T-cell (primary cell): ENCODE results near the gene GALR2. TPM values are rescaled to one million over a fixed set of nuclear protein-coding genes. Genes with fewer than 3 reads are reported as not detected.
"Not testable (repeated sequence)": the region's sequence is repeated elsewhere in the genome, so short reads cannot be mapped to it uniquely, and the experiment has no call there.

ENCODE experiments used
- ATAC-seq, 4 experiments: fragments of 200-7000 bp in 3 of 4; fragments of 150-1000 bp in 1 of 4; cut with Tn5 transposase; replicated peaks in 1 of 4; 1 replicate in 3 of 4; 2 replicates in 1 of 4; pipeline ENCODE4 v1.10.0; 2021; ENCODE audit warnings: moderate library complexity in 3 of 4, mild to moderate bottlenecking in 2 of 4, moderate number of reproducible peaks in 1 of 4
- CTCF ChIA-PET, 2 donors: fragments of 300-600 bp; sonication (Branson Sonifier 250); formaldehyde crosslinking; loops; one replicate each; lab custom pipeline; 2022; ENCODE audit warnings: antibody characterized with exemption in 2 of 2; lab: Charles Lee
- POLR2A ChIA-PET, 2 donors: fragments of 300-600 bp; sonication (Branson Sonifier 250); formaldehyde crosslinking; loops; one replicate each; lab custom pipeline; 2022; ENCODE audit warnings: antibody characterized with exemption in 2 of 2; lab: Charles Lee
- DNase-seq, 35 experiments: peaks; one replicate each; pipeline versions ENCODE4 v3.0.0 to v3.0.0-alpha.2; 2013 to 2023
- H3K27ac ChIP-seq: one replicate; pipeline ENCODE4 v1.5.1; 2013; ENCODE audit warnings: low read length
- H3K27me3 ChIP-seq, 2 experiments: replicated peaks in 1 of 2; 1 replicate in 1 of 2; 2 replicates in 1 of 2; pipeline versions ENCODE4 v1.6.1 to v1.7.0; 2013; ENCODE audit warnings: low read length in 1 of 2, mixed read lengths in 1 of 2; ENCODE audit not compliant: control insufficient read depth in 2 of 2, insufficient read depth in 2 of 2; ENCODE audit errors: extremely low read depth in 1 of 2
- H3K36me3 ChIP-seq, 2 donors: 1 replicate in 1 of 2; 2 replicates in 1 of 2; pipeline versions ENCODE4 v1.6.1 to v1.7.0; 2013; ENCODE audit warnings: low read length in 1 of 2; ENCODE audit not compliant: control insufficient read depth in 2 of 2, insufficient read depth in 1 of 2; ENCODE audit errors: extremely low read depth in 1 of 2
- H3K4me1 ChIP-seq, 2 experiments: 1 replicate in 1 of 2; 2 replicates in 1 of 2; pipeline versions ENCODE4 v1.6.1 to v1.7.0; 2013; ENCODE audit warnings: low read length in 2 of 2, mixed read lengths in 1 of 2; ENCODE audit not compliant: insufficient read depth in 2 of 2, control insufficient read depth in 1 of 2; ENCODE audit errors: extremely low read depth in 1 of 2
- H3K4me3 ChIP-seq, 2 donors: 1 replicate in 1 of 2; 2 replicates in 1 of 2; pipeline versions ENCODE4 v1.5.1 to v1.7.0; 2013; ENCODE audit warnings: mild to moderate bottlenecking in 2 of 2, low read length in 1 of 2, moderate library complexity in 1 of 2; ENCODE audit not compliant: control insufficient read depth in 1 of 2; ENCODE audit errors: extremely low read depth in 1 of 2
- H3K9me3 ChIP-seq: 2 replicates; pipeline ENCODE4 v1.7.0; 2013
- H3K27ac Mint-ChIP-seq, 2 donors: one replicate each; pipeline ENCODE4 v1.8.0; 2020 to 2021; ENCODE audit warnings: mild to moderate bottlenecking in 2 of 2, mixed read lengths in 2 of 2
- H3K27me3 Mint-ChIP-seq, 2 donors: one replicate each; pipeline ENCODE4 v1.8.0; 2021 to 2022; ENCODE audit warnings: mixed read lengths in 2 of 2
- H3K36me3 Mint-ChIP-seq: one replicate; pipeline ENCODE4 v1.8.0; 2021; ENCODE audit warnings: mixed read lengths
- H3K4me1 Mint-ChIP-seq, 3 donors: one replicate each; pipeline ENCODE4 v1.8.0; 2020 to 2022; ENCODE audit warnings: mixed read lengths in 3 of 3, mild to moderate bottlenecking in 1 of 3
- H3K4me3 Mint-ChIP-seq, 3 donors: one replicate each; pipeline ENCODE4 v1.8.0; 2020 to 2022; ENCODE audit warnings: mild to moderate bottlenecking in 3 of 3, mixed read lengths in 3 of 3, moderate library complexity in 3 of 3
- H3K9me3 Mint-ChIP-seq, 3 donors: one replicate each; pipeline ENCODE4 v1.8.0; 2020 to 2022; ENCODE audit warnings: mixed read lengths in 3 of 3
- WGBS: methylation state at CpG from one replicate; pipeline ENCODE4 v1.1.5; 2013; ENCODE audit warnings: missing lambda C conversion rate; ENCODE audit not compliant: insufficient coverage; 5-methylcytosine and 5-hydroxymethylcytosine counted together
- total RNA-seq, 35 experiments: library from RNA in 6 of 35; stranded (reverse) in 6 of 35; fragments of 120-200 nt in 1 of 35; gene quantifications; one replicate each; pipeline versions ENCODE4 v1.2.1 to v1.2.4 and lab custom pipeline; 2013 to 2026

The GALR2 gene
- total RNA-seq, 5 donors from 2014 or later (not counting 1 experiment from before 2014, with no cell fraction given): 0.20 to 1.3 (median 0.73) TPM; not detected in 2

DNA sequence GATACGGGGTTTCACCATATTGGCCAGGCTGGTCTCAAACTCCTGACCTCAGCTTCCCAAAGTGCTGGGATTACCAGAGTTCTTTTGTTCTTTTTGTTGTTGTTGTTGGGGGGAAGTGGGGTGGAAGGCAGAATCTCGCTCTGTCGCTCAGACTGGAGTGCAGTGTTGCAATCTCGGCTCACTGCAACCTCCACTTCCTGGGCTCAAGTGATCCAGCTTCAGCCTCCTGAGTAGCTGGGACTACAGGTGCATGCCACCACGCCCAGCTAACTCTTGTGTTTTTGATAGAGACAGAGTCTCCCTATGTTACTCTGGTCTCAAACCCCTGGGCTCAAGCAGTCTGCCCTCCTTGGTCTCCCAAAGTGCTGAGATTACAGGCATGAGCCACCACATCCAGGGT lies 3.8 kb downstream of the GALR2 start:
- H3K27ac Mint-ChIP-seq, ATAC-seq, POLR2A ChIA-PET, H3K9me3 ChIP-seq, H3K9me3 Mint-ChIP-seq, H3K27ac ChIP-seq, H3K36me3 Mint-ChIP-seq, H3K4me3 ChIP-seq, DNase-seq: not testable (repeated sequence)
- H3K27me3 ChIP-seq: peaks cover 12 to 67% of the 10 kb centered on the region in 2 experiments
- peaks cover 13 to 61% of the 10 kb centered on the region in 2 experiments for H3K4me1 ChIP-seq
- Mint-ChIP-seq H3K4me1 (peaks cover 45 to 58% (median 53%) of the 10 kb centered on the region in 3 donors), H3K4me3 (peak overlapping the region in 1 of 3 donors; percentile 89), H3K27me3 (peaks cover 18 to 38% of the 10 kb centered on the region in 2 donors)
- CTCF ChIA-PET: interaction anchor here in 1 of 2 donors (0.9 kb wide), 1 partner anchor 11 kb away, joined by 3 read pairs; no protein-coding TSS in a partner anchor
- H3K36me3 ChIP-seq: peaks cover 5 to 11% of the 10 kb centered on the region in 2 donors
- WGBS: 53% methylated on average over 4 of the region's 5 CpGs

DNA sequence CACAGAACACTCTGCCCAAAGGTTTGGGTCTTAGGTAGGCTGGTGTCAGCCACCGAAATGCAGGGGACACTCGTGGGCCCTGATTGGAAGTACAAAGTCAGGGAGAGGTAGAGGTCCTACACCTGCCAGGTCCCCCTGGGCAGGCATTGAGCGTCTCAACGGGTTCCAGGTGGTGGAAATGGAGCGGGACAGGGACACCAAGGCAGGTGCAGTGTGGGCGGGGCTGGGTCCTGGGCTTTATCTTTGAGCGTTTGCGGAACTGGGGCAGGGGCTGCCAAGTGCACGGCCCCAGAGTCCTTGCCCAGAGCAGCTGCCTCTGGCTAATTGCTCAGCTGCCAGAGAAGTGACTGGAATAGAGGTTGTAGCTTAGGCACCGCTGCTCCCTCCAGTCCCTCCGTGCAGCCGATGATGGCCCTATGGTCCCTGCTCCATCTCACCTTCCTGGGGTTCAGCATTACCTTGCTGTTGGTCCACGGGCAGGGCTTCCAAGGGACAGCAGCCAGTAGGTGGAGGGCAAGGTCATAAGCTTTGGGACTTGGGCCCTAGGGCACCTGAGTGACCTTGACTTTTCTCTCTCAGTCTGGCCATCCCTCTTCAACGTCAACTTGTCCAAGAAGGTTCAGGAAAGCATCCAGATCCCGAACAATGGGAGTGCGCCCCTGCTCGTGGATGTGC lies 4.4 kb downstream of the GALR2 start, which contains the start of gene ZACN:
ZACN (plus strand) TSS at position 323 of the 675 bp plus-strand sequence; CDS start at position 406, 83 bp downstream.
- ATAC-seq (no peak), DNase-seq (no peak)
- peaks cover 44 to 55% (median 53%) of the 10 kb centered on the region in 3 donors for H3K4me1 Mint-ChIP-seq
- H3K27ac Mint-ChIP-seq: peak within 1 kb of the TSS in 1 of 2 donors; percentile 58
- H3K27me3 ChIP-seq: peaks cover 9 to 61% of the 10 kb centered on the region in 2 experiments
- CTCF ChIA-PET: interaction anchor here (0.5 to 0.9 kb wide), 3 partner anchors 10 to 413 kb away, joined by 3 to 5 read pairs (median 4); no protein-coding TSS in a partner anchor
- no peak within 1 kb of the TSS for H3K4me3 ChIP-seq
- POLR2A ChIA-PET: no interaction called here
- peak within 1 kb of the TSS in 1 of 3 donors; percentile 89 for H3K4me3 Mint-ChIP-seq
- peaks cover 10 to 17% of the 10 kb centered on the region in 2 donors for H3K36me3 ChIP-seq
- peaks cover 13 to 59% of the 10 kb centered on the region in 2 experiments for H3K4me1 ChIP-seq
- H3K36me3 Mint-ChIP-seq: peaks cover 4% of the 10 kb centered on the region
- WGBS: 70% methylated on average over 16 of the region's 17 CpGs
- H3K9me3 Mint-ChIP-seq: no peaks in the 10 kb centered on the region
- H3K9me3 ChIP-seq: no peaks in the 10 kb centered on the region
- no peak within 1 kb of the TSS for H3K27ac ChIP-seq
- peaks cover 14 to 31% of the 10 kb centered on the region in 2 donors for H3K27me3 Mint-ChIP-seq

DNA sequence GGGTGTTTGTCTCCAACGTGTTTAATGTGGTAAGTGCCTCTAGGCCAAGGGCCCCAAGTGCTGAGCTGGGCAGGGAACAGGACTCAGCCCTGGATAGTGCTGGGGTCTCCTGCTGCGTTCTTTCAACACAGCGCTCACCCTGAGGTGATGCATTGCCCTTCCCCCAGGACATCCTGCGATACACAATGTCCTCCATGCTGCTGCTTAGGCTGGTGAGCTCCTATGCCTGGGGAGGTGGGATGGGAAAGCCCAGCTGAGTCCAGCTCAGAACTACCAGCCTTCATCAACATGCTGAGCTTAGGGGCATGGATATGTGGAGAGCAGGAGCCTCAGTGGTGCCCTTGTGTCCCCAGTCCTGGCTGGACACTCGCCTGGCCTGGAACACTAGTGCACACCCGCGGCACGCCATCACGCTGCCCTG lies 5.0 kb downstream of the GALR2 start:
- H3K27ac ChIP-seq: no peak overlapping the region
- peaks cover 11 to 23% of the 10 kb centered on the region in 2 donors for H3K36me3 ChIP-seq
- H3K27me3 ChIP-seq: peaks cover 9 to 55% of the 10 kb centered on the region in 2 experiments
- CTCF ChIA-PET: interaction anchor here (0.5 to 0.9 kb wide), 4 partner anchors 10 to 413 kb away, joined by 3 to 5 read pairs (median 4); no protein-coding TSS in a partner anchor
- POLR2A ChIA-PET: no interaction called here
- Mint-ChIP-seq H3K27me3 (peaks cover 14 to 31% of the 10 kb centered on the region in 2 donors), H3K36me3 (peaks cover 6% of the 10 kb centered on the region), H3K4me1 (peaks cover 44 to 53% (median 53%) of the 10 kb centered on the region in 3 donors), H3K4me3 (no peak overlapping the region), H3K27ac (no peak overlapping the region), H3K9me3 (no peaks in the 10 kb centered on the region)
- ATAC-seq (no peak), DNase-seq (no peak)
- peaks cover 13 to 54% of the 10 kb centered on the region in 2 experiments for H3K4me1 ChIP-seq
- H3K4me3 ChIP-seq: no peak overlapping the region
- WGBS: 42% methylated on average over 7 of the region's 9 CpGs
- no peaks in the 10 kb centered on the region for H3K9me3 ChIP-seq

DNA sequence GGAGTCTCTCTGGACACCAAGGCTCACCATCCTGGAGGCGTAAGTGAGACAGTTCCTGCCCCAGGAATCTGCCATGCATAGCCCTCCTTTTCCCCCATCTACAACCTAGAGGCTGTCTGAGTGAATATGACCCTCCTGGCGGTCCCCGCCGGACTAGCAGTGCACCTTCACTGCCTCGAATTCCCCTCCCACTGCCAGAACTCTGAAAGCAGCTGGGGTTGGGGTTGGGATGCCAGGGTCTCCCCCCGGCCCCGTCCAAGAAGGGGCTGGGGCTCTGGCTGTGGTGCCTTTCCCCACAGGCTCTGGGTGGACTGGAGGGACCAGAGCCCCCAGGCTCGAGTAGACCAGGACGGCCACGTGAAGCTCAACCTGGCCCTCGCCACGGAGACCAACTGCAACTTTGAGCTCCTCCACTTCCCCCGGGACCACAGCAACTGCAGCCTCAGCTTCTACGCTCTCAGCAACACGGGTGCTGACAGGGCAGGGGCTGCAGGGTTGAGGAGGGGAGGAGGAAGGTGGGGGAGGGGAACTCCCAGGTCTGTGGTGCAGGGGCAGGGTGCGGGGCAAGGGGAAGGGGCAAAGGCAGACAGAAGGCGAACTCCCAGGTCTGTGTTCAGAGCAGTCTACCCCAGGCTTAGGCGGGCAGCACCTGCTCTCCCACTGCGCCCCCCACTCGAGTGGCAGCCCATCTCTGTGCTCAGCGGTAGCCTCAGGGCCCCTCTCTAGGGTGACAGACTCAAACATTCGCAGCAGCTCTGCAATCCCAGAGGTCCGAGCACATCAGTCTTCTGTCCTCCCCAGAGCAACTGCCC lies 5.6 kb downstream of the GALR2 start:
- POLR2A ChIA-PET: interaction anchor here in 1 of 2 donors (0.6 kb wide), 1 partner anchor 8 kb away, joined by 3 read pairs; no protein-coding TSS in a partner anchor
- no peaks in the 10 kb centered on the region for H3K9me3 Mint-ChIP-seq
- H3K27ac Mint-ChIP-seq: peak overlapping the region; percentile 46 to 58
- ATAC-seq: peak in 3 of 4 experiments; percentile 11 to 33 (median 14)
- H3K4me3 ChIP-seq: no peak overlapping the region
- H3K4me1 ChIP-seq: peaks cover 13 to 48% of the 10 kb centered on the region in 2 experiments
- peaks cover 40 to 48% (median 47%) of the 10 kb centered on the region in 3 donors for H3K4me1 Mint-ChIP-seq
- peaks cover 5% of the 10 kb centered on the region for H3K36me3 Mint-ChIP-seq
- no peak overlapping the region for H3K27ac ChIP-seq
- no peaks in the 10 kb centered on the region for H3K9me3 ChIP-seq
- 34% methylated on average over 12 of the region's 23 CpGs for WGBS
- peak overlapping the region in 1 of 3 donors; percentile 23 for H3K4me3 Mint-ChIP-seq
- H3K27me3 ChIP-seq: peaks cover 9 to 49% of the 10 kb centered on the region in 2 experiments
- H3K36me3 ChIP-seq: peaks cover 11 to 29% of the 10 kb centered on the region in 2 donors
- DNase-seq: peak in 2 of 35 experiments; percentile 30
- peaks cover 9 to 27% of the 10 kb centered on the region in 2 donors for H3K27me3 Mint-ChIP-seq
- CTCF ChIA-PET: interaction anchor here in 1 of 2 donors (0.7 kb wide), 1 partner anchor 31 kb away, joined by 5 read pairs; no protein-coding TSS in a partner anchor

DNA sequence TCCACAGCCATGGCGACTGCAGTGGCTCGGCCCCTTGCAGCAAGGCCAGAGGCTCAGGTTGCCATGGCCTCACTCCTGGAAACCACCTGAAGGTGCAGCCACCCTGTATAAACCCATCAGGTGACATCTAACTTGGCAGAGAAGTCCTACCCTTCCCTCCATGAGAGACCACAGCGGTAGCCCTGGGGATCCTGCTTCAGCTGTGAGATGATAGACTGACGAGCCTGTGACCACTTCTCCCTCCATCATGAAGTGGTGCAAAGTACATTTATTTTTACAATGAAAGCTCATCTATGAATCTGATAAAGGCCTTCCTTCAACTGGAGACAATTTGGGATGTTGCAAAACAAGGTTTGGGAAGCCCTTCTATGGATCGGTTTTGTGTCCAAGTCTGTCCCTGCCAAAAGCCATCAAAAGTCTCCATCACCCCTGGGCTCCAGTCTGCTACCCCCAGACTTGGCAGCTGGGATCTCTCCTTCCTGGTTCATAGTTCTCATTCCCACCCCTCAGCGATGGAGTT lies 6.2 kb downstream of the GALR2 start:
- no peaks in the 10 kb centered on the region for H3K9me3 ChIP-seq
- H3K27me3 Mint-ChIP-seq: peaks cover 3 to 20% of the 10 kb centered on the region in 2 donors
- H3K36me3 ChIP-seq: peaks cover 11 to 36% of the 10 kb centered on the region in 2 donors
- H3K36me3 Mint-ChIP-seq: peaks cover 5% of the 10 kb centered on the region
- no peak overlapping the region for H3K4me3 ChIP-seq
- DNase-seq (no peak), ATAC-seq (no peak)
- ChIA-PET CTCF (no interaction called here), POLR2A (interaction anchor here (0.6 kb wide), 2 partner anchors 9 to 17 kb away, joined by 3 to 4 read pairs; no protein-coding TSS in a partner anchor)
- peaks cover 11 to 41% of the 10 kb centered on the region in 2 experiments for H3K4me1 ChIP-seq
- no peak overlapping the region for H3K4me3 Mint-ChIP-seq
- no peaks in the 10 kb centered on the region for H3K9me3 Mint-ChIP-seq
- H3K27me3 ChIP-seq: peaks cover 3 to 42% of the 10 kb centered on the region in 2 experiments
- H3K27ac Mint-ChIP-seq: peak overlapping the region; percentile 34 to 46
- peaks cover 34 to 42% (median 41%) of the 10 kb centered on the region in 3 donors for H3K4me1 Mint-ChIP-seq
- 73% methylated on average over 3 of the region's 6 CpGs for WGBS
- no peak overlapping the region for H3K27ac ChIP-seq
